GM23338 (cell line): ENCODE results near the gene ZNF653. TPM values are rescaled to one million over a fixed set of nuclear protein-coding genes. Genes with fewer than 3 reads are reported as not detected.

Experiments
- ATAC-seq: fragments of 200-7000 bp; cut with Tn5 transposase; 3 replicates; pipeline ENCODE4 v1.9.1; 2020
- DNase-seq: peaks from one replicate; pipeline ENCODE4 v3.0.0-alpha.2; 2015; ENCODE audit warnings: low spot score
- H2AFZ ChIP-seq: fragments of 200-600 bp; sonication (generic); 2 replicates; pipeline ENCODE4 v1.8.0; 2016; ENCODE audit warnings: antibody characterized with exemption, mild to moderate bottlenecking, moderate library complexity
- H3F3A ChIP-seq: fragments of 200-600 bp; sonication (generic); replicated peaks from 2 replicates; pipeline ENCODE4 v1.8.0; 2017; ENCODE audit warnings: antibody characterized with exemption, mixed run types, low read depth
- H3K27ac ChIP-seq: fragments of 200-600 bp; sonication (generic); 2 replicates; pipeline ENCODE4 v1.6.1; 2016; ENCODE audit warnings: low read depth
- H3K27me3 ChIP-seq: fragments of 200-600 bp; sonication (generic); 2 replicates; pipeline ENCODE4 v1.8.0; 2016; ENCODE audit warnings: mild to moderate bottlenecking, mixed run types, moderate library complexity; ENCODE audit not compliant: insufficient read depth
- H3K36me3 ChIP-seq: fragments of 200-600 bp; sonication (generic); 2 replicates; pipeline ENCODE4 v1.8.0; 2016; ENCODE audit warnings: mild to moderate bottlenecking; ENCODE audit not compliant: insufficient read depth
- H3K4me1 ChIP-seq: fragments of 200-600 bp; sonication (generic); 2 replicates; pipeline ENCODE4 v1.8.0; 2016; ENCODE audit warnings: mild to moderate bottlenecking, moderate library complexity; ENCODE audit not compliant: insufficient read depth
- H3K4me2 ChIP-seq: fragments of 200-600 bp; sonication (generic); 2 replicates; pipeline ENCODE4 v1.7.1; 2017; ENCODE audit warnings: mixed run types
- H3K4me3 ChIP-seq: fragments of 200-600 bp; sonication (generic); 2 replicates; pipeline ENCODE4 v1.6.1; 2016; ENCODE audit warnings: mixed run types
- H3K79me2 ChIP-seq: fragments of 200-600 bp; sonication (generic); replicated peaks from 2 replicates; pipeline ENCODE4 v1.8.0; 2017; ENCODE audit warnings: mild to moderate bottlenecking; ENCODE audit not compliant: insufficient read depth
- H3K9me2 ChIP-seq: fragments of 200-600 bp; sonication (generic); 2 replicates; pipeline ENCODE4 v1.8.0; 2017; ENCODE audit not compliant: insufficient read depth
- H4K20me1 ChIP-seq: fragments of 200-600 bp; sonication (generic); replicated peaks from 2 replicates; pipeline ENCODE4 v1.8.0; 2017; ENCODE audit warnings: mild to moderate bottlenecking; ENCODE audit not compliant: insufficient read depth
- H3K27ac Mint-ChIP-seq: 2 replicates; pipeline ENCODE4 v1.8.0; 2020; ENCODE audit warnings: inconsistent platforms, mild to moderate bottlenecking, moderate library complexity, mixed read lengths
- H3K27me3 Mint-ChIP-seq: 3 replicates; pipeline ENCODE4 v1.8.0; 2022; ENCODE audit warnings: low read depth, mild to moderate bottlenecking, moderate library complexity, mixed read lengths, inconsistent platforms; ENCODE audit not compliant: insufficient read depth, poor library complexity
- H3K36me3 Mint-ChIP-seq: 3 replicates; pipeline ENCODE4 v1.8.0; 2021; ENCODE audit warnings: low read depth, mild to moderate bottlenecking, inconsistent platforms, moderate library complexity, mixed read lengths
- H3K4me1 Mint-ChIP-seq: 3 replicates; pipeline ENCODE4 v1.8.0; 2020; ENCODE audit warnings: mild to moderate bottlenecking, inconsistent platforms, mixed read lengths
- H3K4me3 Mint-ChIP-seq: 3 replicates; pipeline ENCODE4 v1.8.0; 2021; ENCODE audit warnings: moderate library complexity, mild to moderate bottlenecking, inconsistent platforms, mixed read lengths
- H3K9me3 Mint-ChIP-seq: 3 replicates; pipeline ENCODE4 v1.8.0; 2020; ENCODE audit warnings: moderate library complexity, mild to moderate bottlenecking, inconsistent platforms, mixed read lengths
- CTCF ChIP-seq, 2 experiments: fragments of 200-600 bp in 1 of 2; sonication (generic) in 1 of 2; conservative IDR thresholded peaks; 2 replicates each; pipeline versions ENCODE4 v1.5.1 to v1.6.1; 2016 to 2017; ENCODE audit warnings: antibody characterized with exemption in 2 of 2, low read depth in 2 of 2, mild to moderate bottlenecking in 2 of 2, moderate library complexity in 1 of 2
- ETS1 ChIP-seq: IDR thresholded peaks from 2 replicates; pipeline ENCODE4 v1.6.1; 2016; ENCODE audit warnings: antibody characterized with exemption
- EZH2phosphoT487 ChIP-seq: fragments of 200-600 bp; sonication (generic); IDR thresholded peaks from one replicate; pipeline ENCODE4 v1.8.1; 2018; ENCODE audit warnings: antibody characterized with exemption; ENCODE audit not compliant: unreplicated experiment
- JUNB ChIP-seq: IDR thresholded peaks from one replicate; pipeline ENCODE4 v1.6.1; 2016; ENCODE audit warnings: antibody characterized with exemption; ENCODE audit not compliant: unreplicated experiment
- POLR2AphosphoS5 ChIP-seq: IDR thresholded peaks from 2 replicates; pipeline ENCODE4 v1.6.1; 2016; ENCODE audit warnings: antibody characterized with exemption, low read depth
- REST ChIP-seq: IDR thresholded peaks from one replicate; pipeline ENCODE4 v1.6.1; 2018; ENCODE audit warnings: antibody characterized with exemption; ENCODE audit not compliant: unreplicated experiment
- STAT1 ChIP-seq: IDR thresholded peaks from one replicate; pipeline ENCODE4 v1.6.1; 2016; ENCODE audit warnings: antibody characterized with exemption; ENCODE audit not compliant: unreplicated experiment
- ZNF114 ChIP-seq: fragments of 250-450 bp; sonication (Bioruptor Pico); IDR thresholded peaks from 2 replicates; pipeline ENCODE4 v1.5.0; 2020; ENCODE audit warnings: mild to moderate bottlenecking, moderate library complexity
- ZNF462 ChIP-seq: fragments of 250-450 bp; sonication (Bioruptor Pico); IDR thresholded peaks from 2 replicates; pipeline ENCODE4 v1.5.0; 2020; ENCODE audit warnings: mild to moderate bottlenecking, moderate library complexity
- polyA plus RNA-seq: library from polyadenylated mRNA; unstranded; fragments of >200 nt; fragmentation: Nextera tagmentation; extraction: Ambion mirVana; gene quantifications from 2 replicates; pipeline ENCODE4 v1.2.1, GENCODE V29; 2016
- total RNA-seq: library from RNA; depleted of rRNA; stranded (reverse); fragments of >200 nt; shearing (Covaris generic); gene quantifications from 2 replicates; pipeline ENCODE4 v1.2.3, GENCODE V29; 2014

Gene ZNF653
- total and polyA plus RNA-seq, 2 experiments from 2014 or later, result 2.5 to 5.3 TPM

GRCh38 chr19:11445141-11445540, 60.5 kb downstream of the ZNF653 start (continued):
- TF ChIP-seq ETS1, result no peak
- TF ChIP-seq EZH2phosphoT487, result no peak
- no peak for TF ChIP-seq CTCF (conservative IDR thresholded peaks at IDR 0.05; ENCODE audit: low read depth in 2 of 2)
- no peak for TF ChIP-seq STAT1
- no peak for TF ChIP-seq REST
- TF ChIP-seq ZNF114 (CRISPR knock-in tag), result no peak

GRCh38 chr19:11444059-11444458, 61.6 kb downstream of the ZNF653 start:
- peaks cover 22% of the 10 kb centered on the region for H3K36me3 ChIP-seq
- ATAC-seq, result no peak
- H3K4me3 ChIP-seq, result no peak overlapping the region
- Mint-ChIP-seq H3K27me3 (peaks cover 2% of the 10 kb centered on the region), H3K27ac (peak overlapping the region; percentile 59; the same call in 1 of the 2 replicates), H3K4me1 (peaks cover 3% of the 10 kb centered on the region; the same call in 2 of the 3 replicates), H3K9me3 (no peaks in the 10 kb centered on the region; the same call in 2 of the 3 replicates), H3K4me3 (no peak overlapping the region), H3K36me3 (peaks cover 60% of the 10 kb centered on the region)
- no peaks in the 10 kb centered on the region for H3K4me1 ChIP-seq
- H3K9me2 ChIP-seq, result no peaks in the 10 kb centered on the region
- no peak overlapping the region for H3K4me2 ChIP-seq
- peaks cover 3% of the 10 kb centered on the region; the same call in 1 of the 2 replicates for H4K20me1 ChIP-seq
- no peak overlapping the region for H3K27ac ChIP-seq
- H3K27me3 ChIP-seq, result no peaks in the 10 kb centered on the region
- no peaks in the 10 kb centered on the region for H3F3A ChIP-seq
- H3K79me2 ChIP-seq, result no peaks in the 10 kb centered on the region
- DNase-seq, result no peak
- H2AFZ ChIP-seq, result no peak overlapping the region
- TF ChIP-seq POLR2AphosphoS5, result no peak
- TF ChIP-seq JUNB, result no peak
- no peak for TF ChIP-seq ZNF462 (CRISPR knock-in tag)
- no peak for TF ChIP-seq REST
